22Rv1 (cell line): ENCODE results near the gene CCHCR1.
"Not testable (repeated sequence)": the region's sequence is repeated elsewhere in the genome, so short reads cannot be mapped to it uniquely, and the experiment has no call there.

ENCODE experiments used
- H3K27ac ChIP-seq: fragments of 450-650 bp; 2 replicates; pipeline ENCODE4 v1.5.1; 2017
- ZFX ChIP-seq: fragments of 450-650 bp; IDR thresholded peaks from 2 replicates; pipeline ENCODE4 v1.6.1; 2017; ENCODE audit warnings: antibody characterized with exemption, borderline replicate concordance
- TF ChIP-seq, protein P1 (sequence below): fragments of 450-650 bp; IDR thresholded peaks from 2 replicates; pipeline ENCODE4 v1.5.1; 2017; ENCODE audit warnings: mild to moderate bottlenecking

The CCHCR1 gene, protein sequence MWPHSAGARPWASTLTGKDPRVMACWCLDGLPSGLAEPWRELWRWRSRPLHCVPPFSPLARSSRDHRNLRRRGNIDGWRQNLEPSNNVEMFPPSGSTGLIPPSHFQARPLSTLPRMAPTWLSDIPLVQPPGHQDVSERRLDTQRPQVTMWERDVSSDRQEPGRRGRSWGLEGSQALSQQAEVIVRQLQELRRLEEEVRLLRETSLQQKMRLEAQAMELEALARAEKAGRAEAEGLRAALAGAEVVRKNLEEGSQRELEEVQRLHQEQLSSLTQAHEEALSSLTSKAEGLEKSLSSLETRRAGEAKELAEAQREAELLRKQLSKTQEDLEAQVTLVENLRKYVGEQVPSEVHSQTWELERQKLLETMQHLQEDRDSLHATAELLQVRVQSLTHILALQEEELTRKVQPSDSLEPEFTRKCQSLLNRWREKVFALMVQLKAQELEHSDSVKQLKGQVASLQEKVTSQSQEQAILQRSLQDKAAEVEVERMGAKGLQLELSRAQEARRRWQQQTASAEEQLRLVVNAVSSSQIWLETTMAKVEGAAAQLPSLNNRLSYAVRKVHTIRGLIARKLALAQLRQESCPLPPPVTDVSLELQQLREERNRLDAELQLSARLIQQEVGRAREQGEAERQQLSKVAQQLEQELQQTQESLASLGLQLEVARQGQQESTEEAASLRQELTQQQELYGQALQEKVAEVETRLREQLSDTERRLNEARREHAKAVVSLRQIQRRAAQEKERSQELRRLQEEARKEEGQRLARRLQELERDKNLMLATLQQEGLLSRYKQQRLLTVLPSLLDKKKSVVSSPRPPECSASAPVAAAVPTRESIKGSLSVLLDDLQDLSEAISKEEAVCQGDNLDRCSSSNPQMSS

DNA sequence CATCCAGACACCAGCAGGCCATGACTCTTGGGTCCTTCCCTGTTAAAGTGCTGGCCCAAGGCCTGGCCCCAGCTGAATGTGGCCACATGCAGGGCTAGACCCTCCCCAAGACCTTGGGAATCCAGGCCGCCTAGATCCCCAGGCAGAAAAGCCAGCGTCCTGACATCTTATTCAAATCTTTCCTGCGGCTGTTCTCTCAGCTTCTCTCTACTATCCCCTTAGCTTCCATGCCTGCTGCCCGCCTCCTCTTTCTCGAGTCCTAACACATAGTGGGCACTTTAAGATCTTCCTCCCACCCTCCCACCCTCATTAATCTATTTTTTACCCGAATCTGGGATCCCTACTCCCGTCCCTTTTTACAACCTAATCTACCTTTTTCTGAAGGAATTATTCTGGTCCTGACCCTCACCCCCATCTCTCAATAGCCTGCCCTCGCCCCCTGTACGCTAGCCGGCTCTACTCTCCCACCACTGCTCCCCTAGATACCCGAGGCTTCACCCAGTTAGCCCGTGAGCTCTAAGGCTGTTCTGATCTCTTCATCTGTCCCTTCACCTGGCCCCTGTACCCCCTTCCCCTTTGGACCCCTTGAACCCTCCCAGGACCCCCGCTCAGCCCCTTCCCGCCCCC, at the start of gene CCHCR1:
TSS of gene CCHCR1 (minus strand) at position 290 of the 627 bp plus-strand sequence. CDS start at position 88, 202 bp downstream.
- TF ChIP-seq, protein P1, sequence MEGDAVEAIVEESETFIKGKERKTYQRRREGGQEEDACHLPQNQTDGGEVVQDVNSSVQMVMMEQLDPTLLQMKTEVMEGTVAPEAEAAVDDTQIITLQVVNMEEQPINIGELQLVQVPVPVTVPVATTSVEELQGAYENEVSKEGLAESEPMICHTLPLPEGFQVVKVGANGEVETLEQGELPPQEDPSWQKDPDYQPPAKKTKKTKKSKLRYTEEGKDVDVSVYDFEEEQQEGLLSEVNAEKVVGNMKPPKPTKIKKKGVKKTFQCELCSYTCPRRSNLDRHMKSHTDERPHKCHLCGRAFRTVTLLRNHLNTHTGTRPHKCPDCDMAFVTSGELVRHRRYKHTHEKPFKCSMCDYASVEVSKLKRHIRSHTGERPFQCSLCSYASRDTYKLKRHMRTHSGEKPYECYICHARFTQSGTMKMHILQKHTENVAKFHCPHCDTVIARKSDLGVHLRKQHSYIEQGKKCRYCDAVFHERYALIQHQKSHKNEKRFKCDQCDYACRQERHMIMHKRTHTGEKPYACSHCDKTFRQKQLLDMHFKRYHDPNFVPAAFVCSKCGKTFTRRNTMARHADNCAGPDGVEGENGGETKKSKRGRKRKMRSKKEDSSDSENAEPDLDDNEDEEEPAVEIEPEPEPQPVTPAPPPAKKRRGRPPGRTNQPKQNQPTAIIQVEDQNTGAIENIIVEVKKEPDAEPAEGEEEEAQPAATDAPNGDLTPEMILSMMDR = no peak
- no peak for TF ChIP-seq ZFX
- peak within 1 kb of the TSS; percentile 74 for H3K27ac ChIP-seq

DNA sequence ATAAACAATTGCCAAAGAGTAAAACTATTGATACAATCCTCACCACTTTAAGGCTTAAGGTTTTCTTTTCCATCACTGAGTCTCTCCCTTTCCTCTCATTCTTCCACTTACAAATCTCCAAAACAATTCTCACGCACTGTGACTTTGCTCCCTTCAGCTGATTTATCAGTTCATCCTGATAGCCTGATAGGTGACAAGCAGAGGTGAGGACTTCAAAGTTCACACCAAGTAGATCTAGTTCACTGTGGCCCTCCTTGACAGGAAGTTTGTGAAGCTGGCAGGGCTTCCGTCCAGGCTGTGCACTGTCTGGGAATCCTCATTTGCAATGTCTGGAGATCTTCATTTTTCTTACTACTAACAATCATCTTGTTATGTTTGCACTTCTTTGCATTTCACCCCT, 48.0 kb upstream of the CCHCR1 start:
- TF ChIP-seq, protein P1 = no peak
- no peak for TF ChIP-seq ZFX
- no peak overlapping the region for H3K27ac ChIP-seq

DNA sequence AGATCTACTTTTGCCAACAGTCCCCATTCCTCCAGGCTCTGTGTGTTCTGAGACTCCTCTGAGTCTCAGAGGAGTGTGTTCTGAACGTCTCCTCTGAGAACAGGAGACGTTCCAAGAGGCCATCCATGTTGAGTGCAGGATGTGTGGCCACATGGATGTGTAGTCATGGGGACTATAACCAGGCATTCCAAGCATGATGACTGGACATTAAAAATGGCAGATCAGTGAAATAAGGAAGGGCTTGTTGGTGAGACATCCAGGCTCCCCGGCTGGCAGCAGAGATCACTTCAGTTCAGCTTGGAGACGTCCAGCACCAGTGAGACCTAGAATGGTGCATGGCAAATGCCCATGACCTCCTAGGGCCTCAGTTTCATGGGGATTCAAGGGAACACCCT, 47.1 kb upstream of the CCHCR1 start:
- TF ChIP-seq, protein P1 = no peak
- TF ChIP-seq ZFX = no peak
- peak overlapping the region; percentile 84 for H3K27ac ChIP-seq

DNA sequence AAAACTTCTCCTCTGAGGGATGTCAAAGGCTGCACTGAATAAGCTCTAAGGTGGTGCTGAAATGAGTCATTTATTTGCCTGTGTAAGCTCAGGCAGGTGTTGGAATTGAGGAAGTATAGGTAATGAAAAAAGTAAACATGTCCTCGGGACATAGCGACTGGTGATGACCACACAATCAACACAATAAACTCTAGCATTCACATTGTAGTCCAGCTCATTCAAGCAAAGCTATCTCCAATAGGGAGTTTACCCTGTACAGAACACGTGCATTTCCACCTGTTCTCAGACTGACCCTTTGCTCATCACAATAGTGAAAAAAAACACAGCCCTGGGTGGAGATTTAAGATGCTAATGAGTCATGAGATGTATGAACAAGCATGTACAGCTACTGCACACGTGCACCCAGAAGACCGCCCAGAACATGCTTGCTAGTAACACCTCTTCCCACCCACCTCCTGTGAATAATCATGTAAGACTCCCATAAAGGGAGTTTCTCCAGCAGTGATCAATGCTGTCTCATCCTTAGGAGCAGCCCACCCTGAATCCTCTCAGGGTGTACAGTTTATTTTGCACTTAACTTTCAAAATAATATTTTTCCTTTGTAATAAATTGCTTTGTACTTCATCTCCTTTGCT, 45.9 kb upstream of the CCHCR1 start:
- H3K27ac ChIP-seq = peak overlapping the region; percentile 84
- TF ChIP-seq, protein P1 = no peak
- no peak for TF ChIP-seq ZFX

DNA sequence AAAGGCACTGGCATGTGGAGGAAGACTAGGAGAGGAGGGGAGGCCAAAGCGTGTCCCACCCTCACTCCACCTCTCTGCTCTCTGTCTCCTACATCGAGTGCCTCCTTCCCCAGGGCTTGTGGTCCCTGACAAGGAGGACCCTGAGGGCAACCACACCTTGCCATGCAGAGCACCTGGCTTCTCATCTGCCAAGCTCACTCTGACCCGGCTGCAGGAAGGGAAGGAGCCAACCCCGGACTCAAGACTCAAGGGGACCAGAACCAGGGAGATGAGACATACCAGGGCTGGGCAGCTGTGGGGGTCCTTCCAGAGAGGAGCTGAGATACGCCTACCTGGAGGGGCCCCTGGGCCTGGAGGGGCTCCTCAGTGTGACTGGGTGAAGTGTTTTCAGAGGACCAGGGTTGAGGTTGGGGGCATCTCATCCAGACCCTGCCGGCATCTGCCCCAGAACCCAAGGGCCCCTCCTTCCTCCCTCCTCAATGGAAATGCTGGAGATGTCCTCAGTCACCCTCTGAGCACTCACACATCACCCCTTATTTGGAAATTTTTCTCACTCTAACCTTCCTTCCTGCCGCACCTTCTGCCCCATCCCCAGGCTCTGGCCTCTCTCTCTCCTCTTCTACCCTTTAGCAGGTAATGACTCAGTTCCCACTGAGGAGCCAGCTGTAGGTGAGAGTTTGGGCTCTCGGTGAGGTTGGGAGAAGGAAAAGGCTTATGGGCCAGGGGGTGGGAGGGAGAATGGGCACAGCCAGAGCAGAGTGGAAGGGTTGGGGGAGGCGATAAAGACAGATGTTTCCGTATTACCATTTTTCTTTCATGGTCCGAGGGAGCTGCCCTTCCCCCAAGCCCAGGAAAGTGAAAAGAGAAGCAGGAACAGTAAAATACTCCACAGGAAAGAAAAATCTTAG, 44.9 kb upstream of the CCHCR1 start:
- TF ChIP-seq, protein P1 = no peak
- TF ChIP-seq ZFX = no peak
- H3K27ac ChIP-seq = peak overlapping the region; percentile 84

DNA sequence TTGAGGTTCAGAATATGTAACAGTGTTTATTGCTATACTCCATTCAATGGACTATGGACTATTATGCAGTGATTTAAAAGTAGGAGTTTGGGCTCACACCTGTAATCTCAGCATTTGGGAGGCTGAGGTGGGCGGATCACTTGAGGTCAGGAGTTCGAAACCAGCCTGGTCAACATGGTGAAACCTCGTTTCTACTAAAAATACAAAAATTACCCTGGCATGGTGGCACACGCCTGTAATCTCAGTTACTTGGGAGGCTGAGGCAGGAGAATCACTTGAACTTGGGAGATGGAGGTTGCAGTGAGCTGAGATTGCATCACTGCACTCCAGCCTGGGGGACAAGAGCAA, 41.5 kb upstream of the CCHCR1 start:
- not testable (repeated sequence) for H3K27ac ChIP-seq
